HG02943 (cell line): ENCODE data around the gene PTTG2.
"Not testable (repeated sequence)": the region's sequence is repeated elsewhere in the genome, so short reads cannot be mapped to it uniquely, and the experiment has no call there.

Experiments used
- ATAC-seq: cut with Tn5 transposase; IDR thresholded peaks from one replicate; pipeline ENCODE4 v1.9.1; 2021; ENCODE audit warnings: mild to moderate bottlenecking, low read depth, moderate library complexity; ENCODE audit not compliant: unreplicated experiment

Gene PTTG2

DNA sequence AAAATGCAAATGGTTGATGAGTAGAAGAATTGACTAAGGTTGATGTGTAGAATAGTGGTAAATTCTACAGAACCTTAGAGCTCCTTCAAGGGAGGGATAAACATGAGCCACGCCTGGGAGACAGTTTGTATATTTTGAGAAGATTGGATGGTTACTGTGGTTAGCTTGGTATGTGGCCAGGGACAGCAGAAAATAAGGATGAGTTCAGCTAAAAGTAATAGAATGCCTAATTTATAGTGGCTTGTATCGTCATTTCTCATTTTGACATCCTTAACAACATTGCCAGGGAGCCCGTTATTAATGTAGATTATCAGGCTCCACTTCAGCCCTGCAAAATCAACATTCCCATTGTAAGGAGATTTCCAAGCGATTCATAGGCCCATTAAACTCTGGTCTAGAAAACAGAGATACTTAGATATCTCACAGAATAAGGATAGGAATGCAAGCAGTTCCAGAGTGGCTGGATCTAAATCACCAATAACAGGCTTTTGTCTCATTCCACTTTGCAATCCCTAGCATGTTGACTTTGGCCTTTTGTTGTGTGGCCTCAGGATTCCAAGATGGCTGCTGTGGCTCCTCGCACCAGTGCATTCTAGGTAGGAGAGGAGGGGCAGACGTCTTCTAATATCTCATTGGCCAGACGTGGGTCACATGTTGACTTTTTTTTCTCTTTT is 6.4 kb upstream of the PTTG2 start:
- no peak for ATAC-seq

- no peak for ATAC-seq
Observed at GRCh38 chr4:37956941-37957340, 3.3 kb upstream of the PTTG2 start.

DNA sequence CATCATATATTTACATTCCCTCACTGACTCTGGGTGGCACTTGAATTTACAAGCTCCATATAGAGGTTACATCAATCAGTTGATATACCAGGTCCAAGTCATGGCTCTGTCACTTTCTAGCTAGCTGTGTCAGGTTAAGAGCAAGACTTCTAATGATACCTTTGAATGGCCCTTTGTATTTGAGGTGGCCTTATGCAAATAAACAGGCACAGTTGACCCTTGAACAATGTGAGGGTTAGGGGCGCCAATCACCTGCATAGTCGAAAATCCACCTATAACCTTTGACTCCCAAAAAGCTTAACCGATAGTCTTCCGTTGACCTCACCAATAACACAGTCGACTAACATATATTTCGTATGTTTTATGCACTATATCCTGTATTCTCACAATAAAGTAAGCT is 1.3 kb upstream of the PTTG2 start:
- ATAC-seq, result no peak

DNA sequence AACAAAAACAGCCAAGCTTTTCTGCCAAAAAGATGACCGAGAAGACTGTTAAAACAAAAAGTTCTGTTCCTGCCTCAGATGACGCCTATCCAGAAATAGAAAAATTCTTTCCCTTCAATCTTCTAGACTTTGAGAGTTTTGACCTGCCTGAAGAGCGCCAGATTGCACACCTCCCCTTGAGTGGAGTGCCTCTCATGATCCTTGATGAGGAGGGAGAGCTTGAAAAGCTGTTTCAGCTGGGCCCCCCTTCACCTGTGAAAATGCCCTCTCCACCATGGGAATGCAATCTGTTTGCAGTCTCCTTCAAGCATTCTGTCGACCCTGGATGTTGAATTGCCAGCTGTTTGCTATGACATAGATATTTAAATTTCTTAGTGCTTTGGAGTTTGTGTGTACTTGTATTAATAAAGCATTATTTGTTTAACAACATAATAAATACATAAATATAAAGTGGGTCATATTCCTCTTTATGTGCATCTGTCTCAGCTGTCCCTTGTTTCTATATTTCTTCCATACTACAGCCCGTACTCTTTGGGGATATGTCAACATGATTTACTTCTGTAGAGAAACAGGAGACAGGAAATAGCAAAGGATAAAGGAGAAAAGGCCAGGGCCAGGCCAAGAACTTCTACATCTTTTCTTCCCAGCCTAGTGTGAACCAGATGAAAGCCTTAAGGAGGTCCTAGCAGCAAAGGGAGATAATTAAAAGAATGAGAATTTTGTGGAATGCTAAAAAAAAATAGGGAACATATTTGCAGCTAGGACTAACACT is 667 bp downstream of the PTTG2 start:
- no peak for ATAC-seq

DNA sequence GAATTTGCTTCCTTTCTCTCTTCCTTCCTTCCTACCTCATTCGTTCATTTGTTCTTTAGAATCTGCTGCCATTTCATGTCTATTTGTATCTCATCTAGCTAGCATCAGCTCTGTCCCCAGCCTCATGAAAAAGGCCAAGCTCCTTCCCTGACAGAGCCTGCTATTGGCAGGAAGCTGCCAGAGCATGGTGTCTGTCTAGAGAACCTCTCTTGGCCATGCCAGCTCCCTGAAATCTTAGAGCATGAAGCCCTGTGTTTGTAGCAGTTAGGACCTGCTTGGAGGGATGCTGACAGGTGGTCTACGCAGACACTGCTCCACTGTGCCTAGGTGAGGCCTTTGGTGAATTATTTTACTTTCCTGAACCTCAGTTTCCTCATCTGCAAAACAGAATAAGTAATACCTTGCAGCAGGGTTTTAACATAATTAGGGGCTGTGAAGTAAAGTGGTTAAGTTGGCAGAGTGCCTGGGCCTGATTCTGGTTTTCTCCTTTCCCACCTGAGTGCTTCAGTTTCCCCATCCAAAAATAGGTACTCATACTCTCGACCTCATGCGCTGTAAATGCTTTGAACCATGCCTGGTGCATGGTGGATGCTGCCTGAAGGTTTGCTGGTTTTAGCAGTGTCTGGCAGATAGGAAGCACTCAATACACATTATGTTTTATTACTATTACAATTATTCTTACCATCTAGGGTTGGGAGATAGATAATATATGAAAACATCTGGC is 4.7 kb downstream of the PTTG2 start:
- no peak for ATAC-seq

DNA sequence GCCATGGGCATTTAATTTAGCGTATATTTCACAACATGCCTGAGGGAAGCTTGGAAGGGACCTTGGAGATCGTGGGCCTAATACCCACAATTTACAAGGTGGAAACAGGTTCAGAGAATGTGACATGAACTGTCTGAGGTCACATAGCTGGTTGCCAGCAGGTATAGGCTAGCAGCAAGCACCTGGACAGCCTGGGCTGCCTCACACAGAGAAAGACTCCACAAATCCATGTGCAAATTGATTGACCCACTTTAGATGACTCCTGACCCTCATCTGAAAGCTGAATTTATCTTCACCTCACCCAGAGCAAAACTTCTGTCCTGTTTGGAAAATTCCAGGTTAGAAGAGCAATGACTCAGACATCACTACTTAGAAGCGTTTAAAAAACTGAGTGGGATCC is 5.8 kb downstream of the PTTG2 start:
- no peak for ATAC-seq

DNA sequence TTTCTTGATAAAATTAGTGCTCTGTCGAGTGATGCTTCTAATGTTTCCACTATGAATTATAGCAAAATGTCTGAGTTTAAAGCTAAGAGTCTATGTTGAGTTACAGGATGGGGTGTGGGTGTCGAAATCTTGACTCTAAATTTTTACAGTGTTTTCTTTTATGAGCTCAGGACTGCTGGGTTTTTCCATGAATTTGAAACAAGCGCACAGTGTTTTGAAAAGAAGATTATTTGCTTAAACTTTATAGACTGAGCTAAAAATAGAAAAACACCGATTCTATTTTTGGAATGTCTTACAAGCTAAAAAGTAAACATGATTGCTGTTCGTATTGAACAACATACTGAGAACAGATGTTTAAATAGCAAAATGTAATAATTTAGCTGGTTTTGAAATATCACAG is 7.5 kb downstream of the PTTG2 start:
- ATAC-seq, result no peak

- no peak for ATAC-seq
Observed at GRCh38 chr4:37968747-37969146, 8.5 kb downstream of the PTTG2 start.

GRCh38 chr4:37970702-37971101 is 10.5 kb downstream of the PTTG2 start:
- ATAC-seq, result no peak

GRCh38 chr4:37971202-37971601 is 11.0 kb downstream of the PTTG2 start:
- ATAC-seq, result no peak

DNA sequence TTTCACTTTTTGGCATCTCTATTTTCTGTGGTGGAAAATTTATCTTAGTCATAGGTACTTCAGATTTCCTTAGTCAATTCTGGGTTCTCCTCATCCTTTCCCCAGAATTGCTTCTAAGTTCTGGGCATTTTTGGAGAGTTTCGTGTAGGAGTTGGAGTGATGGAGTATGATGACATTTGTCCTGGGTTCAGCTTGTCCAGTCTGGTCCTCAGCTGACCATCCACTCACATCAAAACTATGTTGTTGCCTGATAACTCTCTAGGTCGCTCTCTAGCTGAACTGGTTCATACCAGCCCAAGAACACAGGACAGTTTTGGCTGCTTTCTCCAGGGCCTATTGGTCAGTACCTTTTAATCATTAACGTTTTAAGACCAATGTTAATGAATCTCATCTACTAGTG is 13.2 kb downstream of the PTTG2 start:
- ATAC-seq, result no peak

- ATAC-seq, result not testable (repeated sequence)
Observed at GRCh38 chr4:37975321-37975822, 15.2 kb downstream of the PTTG2 start.

DNA sequence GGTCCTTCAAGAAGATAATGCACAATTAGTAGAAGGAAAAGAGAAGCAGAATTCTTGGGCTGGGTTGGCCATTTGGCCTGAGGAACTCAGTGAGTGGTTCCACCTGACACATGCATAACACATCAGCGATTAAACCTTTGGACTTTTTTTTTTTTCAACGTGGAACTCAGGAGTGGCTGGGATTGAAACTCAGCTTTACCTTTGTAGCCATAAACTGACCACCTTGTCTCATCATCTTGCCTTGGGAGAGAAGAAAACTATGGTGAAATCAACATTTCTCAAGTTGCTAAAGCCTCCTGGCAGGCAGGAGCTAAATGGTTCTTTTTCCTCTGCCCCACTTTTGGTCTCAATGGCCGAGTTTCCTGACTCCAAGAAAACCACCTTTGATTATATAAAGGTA is 16.3 kb downstream of the PTTG2 start:
- ATAC-seq, result no peak

DNA sequence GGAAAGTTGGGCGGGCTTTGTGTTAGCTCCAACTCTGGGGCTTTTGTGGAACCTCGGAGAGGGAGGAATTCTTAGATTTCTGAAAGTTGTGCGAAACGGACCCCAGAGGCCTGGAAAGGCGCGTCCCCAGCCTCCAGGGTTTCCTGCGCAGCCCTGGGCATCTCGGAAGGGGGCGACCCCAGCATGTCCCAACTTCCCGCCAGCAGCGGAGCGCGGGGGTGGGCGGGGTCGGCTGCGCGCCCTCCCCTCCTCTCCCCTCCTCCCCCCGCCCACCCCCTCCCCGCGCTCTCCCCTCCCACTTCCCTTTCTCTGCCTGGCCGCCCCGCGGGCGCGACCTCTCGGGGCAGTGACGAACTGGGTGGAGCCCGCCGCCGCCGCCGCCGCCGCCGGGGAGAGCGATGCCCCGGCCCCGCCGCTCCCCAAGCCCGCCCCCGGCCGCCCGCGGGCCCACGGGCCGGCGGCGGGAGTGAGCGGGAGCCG is 16.8 kb downstream of the PTTG2 start:
- peak; percentile 70 for ATAC-seq

GRCh38 chr4:37977471-37978247 is 17.5 kb downstream of the PTTG2 start:
- peak; percentile 60 for ATAC-seq

DNA sequence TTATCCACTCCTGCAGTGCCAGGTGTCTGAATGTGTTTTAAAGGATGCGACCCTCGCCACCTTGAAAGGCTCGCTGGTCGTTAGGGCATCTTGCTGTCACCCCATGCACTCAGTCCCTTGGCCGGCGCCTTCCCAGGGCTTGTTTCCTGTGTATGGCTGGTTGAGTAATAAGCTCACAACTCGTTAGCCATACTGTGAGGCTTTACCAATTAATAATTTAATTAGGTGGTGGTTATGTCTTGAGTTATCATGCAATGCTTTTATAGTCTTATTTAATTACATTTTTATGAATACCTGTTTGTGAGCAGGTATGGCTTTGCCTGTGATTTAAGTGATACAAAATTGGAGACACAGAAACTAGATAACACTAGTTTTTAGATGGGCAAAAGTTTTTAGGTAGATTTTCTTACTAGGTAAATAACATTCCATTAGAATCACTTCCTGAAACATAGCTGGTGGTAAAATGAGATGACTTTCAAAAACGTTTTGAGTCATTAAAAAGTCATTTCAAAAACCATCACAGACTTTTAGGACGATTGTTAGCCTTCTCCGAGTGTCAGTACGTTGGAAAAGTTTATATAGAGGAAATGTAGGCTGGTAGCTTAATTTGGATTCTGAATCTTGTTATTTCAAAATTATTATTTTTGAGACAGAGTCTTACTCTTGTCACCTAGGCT is 18.2 kb downstream of the PTTG2 start:
- peak; percentile 16 for ATAC-seq

- no peak for ATAC-seq
Observed at GRCh38 chr4:37980246-37980645, 20.0 kb downstream of the PTTG2 start.

- no peak for ATAC-seq
Observed at GRCh38 chr4:37981425-37981824, 21.2 kb downstream of the PTTG2 start.

GRCh38 chr4:37981844-37982720 is 21.9 kb downstream of the PTTG2 start:
- ATAC-seq, result no peak
